GM18508 (cell line): ENCODE data around the gene HPCA.

Source experiments
- ATAC-seq: cut with Tn5 transposase; IDR thresholded peaks from one replicate; pipeline ENCODE4 v1.9.1; 2021; ENCODE audit warnings: moderate number of reproducible peaks; ENCODE audit not compliant: insufficient read depth, unreplicated experiment

The HPCA gene

DNA sequence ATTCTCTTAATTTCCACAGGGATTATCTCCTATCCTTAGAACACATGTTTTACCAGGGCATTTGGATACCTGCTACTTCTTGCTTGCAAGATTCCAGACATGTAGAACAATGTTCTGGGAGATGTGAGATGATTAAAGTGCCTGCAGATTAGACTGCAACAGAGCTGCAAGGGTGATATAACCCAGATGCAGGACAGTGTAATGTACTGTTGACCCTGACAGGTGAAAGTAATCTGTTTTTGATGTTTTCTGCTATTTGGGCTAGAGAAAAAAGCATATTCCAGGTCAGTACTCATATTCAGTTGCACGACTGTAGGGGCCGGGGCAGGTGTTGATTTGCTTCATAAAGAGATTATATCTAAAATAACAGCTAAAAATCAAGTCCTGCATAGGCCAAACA is 42.0 kb downstream of the HPCA start:
- ATAC-seq: no peak

DNA sequence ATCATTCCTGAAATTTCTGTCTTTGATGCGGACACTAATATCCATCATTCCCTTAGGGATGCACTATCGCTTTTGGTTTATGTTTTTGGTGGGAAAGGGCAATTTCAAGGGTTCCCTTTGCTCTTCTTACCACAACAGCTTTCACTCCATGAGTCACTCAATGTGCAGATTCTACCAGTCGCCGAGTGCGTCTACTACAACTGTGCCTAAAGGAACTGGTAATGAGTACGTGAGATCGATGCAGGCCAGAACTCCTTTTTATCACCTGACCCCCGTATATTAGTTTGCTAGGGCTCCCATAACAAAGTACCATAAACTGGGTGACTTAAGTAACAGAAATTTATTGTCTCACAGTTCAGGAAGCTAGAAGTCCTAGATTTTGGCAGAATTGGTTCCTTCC is 42.4 kb downstream of the HPCA start:
- ATAC-seq: no peak

DNA sequence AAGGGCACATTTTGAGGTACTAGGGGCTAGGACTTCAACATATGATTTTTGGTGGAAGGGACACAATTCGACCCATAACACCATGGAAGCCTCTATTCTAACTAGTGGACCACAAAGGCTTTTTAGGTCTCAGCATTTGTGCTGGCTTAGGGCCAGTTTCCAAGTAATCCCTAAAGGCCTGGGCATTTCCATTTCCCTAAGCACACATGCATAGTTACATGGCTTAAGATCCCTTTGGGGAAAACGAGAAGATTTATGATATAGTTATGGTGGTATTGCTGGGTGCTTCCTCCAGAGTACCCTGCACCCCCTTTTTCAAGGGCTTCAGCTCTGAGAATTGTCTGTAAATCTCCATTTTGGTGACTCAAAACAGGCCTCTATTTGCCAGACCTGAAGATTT is 43.1 kb downstream of the HPCA start:
- ATAC-seq: no peak

DNA sequence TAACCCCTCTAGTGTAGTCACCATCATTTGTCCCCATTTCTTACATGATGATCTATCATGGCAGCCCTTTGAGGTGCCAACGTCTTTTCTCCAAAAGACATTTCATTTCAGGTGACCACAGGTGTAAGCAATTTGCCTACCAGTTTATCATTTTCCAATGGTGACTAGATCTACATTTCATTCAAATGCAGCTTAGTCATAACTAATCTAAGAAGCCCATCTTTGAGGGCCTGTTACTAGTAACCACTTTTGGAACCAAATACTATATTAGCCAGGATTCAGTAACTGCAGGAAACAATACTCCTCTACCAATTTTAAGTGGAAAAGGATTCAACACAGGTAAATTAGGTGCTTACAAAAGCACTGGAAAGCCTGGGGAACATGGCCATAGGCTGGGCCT is 45.5 kb downstream of the HPCA start:
- ATAC-seq: no peak

DNA sequence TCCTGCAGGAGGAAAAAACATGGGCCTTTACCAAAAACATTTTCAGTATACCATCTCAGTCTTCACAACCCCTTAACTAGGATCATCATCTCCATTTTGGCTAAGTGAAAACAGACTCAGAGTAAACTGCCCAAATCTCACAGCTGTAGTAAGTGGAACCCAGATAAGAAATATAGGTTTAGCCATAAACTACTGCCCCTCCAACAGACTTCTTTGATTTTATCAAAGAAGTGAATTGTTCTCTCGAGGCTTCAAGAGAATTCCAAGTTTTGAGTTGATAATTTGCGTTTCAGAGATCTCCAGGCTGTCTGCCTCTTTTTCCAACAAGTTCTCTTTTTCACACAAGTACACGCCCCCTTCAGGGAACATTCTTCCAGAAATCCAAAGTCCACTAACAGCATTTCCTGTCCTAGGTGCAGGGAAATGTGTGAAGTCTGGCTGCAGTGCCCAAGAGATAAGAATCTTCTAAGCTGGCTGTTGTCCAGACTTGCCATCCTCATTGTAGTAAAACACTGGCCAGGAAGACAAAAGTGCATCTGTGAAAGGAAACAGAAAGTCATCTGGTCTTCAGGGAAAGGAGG is 47.5 kb downstream of the HPCA start:
- ATAC-seq: no peak

DNA sequence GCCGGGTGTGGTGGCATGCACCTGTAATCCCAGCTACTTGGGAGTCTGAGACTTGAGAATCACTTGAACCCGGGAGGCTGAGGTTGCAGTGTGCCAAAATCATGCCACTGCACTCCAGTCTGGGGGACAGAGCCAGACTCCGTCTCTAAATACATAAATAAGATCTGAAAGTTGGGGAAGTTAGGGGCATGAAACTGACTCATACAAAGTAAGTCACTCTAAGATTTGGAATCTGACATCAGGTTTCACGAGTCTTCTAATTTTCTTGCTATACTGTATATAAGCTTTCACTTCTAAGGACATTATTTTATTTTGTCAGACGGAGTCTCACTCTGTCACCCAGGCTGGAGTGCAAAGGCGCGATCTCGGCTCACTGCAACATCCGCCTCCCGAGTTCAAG is 48.2 kb downstream of the HPCA start:
- ATAC-seq: no peak

DNA sequence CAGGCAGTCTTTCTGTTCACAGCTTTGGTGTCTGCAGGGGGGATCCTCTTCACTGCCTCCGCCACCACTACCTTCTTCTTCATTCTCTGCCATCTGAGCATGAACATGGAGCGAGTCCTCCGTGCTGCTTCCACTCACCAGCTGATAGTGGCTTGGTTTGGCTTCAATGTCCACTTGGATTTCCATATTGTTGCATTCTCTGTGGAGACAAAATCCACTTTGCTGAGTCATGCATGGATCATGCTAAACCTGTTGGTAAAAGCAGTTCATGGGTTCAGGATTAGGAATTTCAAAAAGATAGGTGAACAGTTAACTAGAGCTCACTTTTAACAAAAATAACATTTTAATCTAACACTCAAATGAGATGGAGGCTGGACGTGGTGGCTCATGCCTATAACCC is 50.8 kb downstream of the HPCA start:
- ATAC-seq: no peak

DNA sequence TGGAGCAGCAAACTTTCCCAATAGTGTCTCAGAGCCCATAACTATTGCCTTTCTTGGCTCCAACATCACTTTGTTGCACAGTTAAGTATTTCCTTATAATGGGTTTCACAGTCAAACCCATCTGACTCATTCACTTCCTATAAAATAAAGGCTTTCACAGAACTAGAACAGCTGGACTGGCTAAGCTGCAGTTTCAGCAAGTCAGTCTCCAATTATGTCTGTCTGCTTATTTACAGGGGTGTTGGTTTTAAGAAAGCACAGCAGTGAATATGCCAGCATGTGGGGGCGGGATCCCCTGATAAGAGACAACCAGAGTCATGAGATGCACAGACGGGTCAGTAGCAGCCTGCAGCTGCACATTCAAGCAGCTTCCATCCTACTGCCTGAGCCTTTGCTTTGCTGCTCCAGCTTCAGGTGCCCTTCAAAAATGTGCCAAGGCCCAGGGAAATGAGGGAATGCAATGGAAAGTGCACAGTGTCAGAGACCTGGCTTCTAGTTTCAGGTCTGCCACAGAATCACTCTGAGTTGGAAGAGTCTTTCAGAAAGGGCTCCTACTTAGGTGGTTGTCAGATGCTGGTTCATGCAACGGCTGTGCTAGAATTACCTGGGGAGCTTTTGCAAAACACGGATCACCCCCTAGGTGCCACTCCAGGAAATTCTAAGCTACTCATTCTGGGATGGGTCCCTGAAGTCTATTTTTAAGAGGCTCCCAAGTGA is 53.5 kb downstream of the HPCA start:
- no peak for ATAC-seq

DNA sequence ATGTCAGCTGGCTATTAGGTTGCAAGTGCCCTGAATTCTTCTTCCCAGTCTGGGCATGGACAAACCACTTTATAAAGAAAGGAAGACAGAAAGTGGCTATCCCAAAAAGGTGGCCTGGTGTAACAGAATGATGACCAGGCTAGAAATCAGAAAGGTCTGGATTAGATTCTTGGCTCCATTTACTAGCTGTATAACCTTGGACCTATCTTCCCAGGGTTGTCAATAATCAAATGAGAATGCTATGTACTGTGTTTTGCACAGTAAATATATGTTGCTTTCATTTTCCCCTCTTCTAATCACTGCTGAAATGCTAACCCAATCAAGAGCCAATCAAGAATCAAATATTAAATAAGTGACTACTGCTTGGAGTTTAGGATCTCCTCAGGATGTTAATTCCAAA is 57.9 kb downstream of the HPCA start:
- ATAC-seq: no peak
